ENCODE measurements around the gene PHLDA2. TPM values are rescaled to one million over a fixed set of nuclear protein-coding genes. Genes with fewer than 3 reads are reported as not detected.
"Not testable (repeated sequence)": the region's sequence is repeated elsewhere in the genome, so short reads cannot be mapped to it uniquely, and the experiment has no call there.

PHLDA2 gene
- total and polyA plus RNA-seq, 8 donors, result 0.16 to 9.0 (median 2.6) TPM

DNA sequence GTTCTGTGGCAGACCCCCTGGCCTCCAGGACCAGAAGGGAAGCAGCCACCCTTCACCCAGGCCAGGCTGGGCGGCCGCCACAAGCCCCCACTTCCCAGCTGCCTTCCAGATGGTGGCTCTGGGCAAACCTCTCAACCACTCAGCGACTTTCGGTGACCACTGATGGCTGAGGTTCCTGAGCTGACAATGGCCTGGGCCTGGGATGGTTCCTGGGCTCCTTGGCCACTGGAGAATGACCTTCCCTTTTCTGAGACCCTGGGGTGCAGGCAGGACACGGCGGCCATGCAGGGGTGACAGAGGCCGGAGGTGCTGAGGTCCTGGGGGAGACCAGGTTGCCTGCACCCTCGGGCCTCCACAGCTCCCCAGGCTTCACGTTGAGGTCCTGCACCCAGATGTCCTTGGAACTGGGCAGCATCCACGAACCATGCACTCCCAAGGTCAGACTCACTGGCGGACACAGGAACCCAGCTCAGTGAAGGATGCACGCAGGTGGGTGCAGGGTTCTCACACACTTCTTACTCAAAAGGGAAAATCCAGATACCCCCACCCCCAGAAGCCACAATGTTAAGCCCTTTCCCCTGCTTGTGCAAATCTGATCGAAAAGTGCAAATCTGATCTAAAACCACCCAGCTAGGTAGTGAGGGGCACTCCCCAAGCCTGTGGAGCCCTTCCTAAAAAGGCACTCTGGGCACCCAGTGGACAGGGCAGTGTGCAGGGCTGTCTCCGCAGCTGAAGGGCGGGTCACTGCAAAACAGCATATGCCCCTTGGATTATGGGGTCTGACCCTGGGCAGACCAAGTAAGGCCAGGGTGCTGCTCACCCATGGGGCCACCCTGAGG lies 13.9 kb upstream of the PHLDA2 start:
- TF ChIP-seq, protein P1, sequence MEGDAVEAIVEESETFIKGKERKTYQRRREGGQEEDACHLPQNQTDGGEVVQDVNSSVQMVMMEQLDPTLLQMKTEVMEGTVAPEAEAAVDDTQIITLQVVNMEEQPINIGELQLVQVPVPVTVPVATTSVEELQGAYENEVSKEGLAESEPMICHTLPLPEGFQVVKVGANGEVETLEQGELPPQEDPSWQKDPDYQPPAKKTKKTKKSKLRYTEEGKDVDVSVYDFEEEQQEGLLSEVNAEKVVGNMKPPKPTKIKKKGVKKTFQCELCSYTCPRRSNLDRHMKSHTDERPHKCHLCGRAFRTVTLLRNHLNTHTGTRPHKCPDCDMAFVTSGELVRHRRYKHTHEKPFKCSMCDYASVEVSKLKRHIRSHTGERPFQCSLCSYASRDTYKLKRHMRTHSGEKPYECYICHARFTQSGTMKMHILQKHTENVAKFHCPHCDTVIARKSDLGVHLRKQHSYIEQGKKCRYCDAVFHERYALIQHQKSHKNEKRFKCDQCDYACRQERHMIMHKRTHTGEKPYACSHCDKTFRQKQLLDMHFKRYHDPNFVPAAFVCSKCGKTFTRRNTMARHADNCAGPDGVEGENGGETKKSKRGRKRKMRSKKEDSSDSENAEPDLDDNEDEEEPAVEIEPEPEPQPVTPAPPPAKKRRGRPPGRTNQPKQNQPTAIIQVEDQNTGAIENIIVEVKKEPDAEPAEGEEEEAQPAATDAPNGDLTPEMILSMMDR (IDR thresholded peaks at IDR 0.05), result no peak
- no peak for DNase-seq
- WGBS, 2 donors, result 70 to 77% methylated on average over 14 to 15 of the region's 15 CpGs
- Histone ChIP-seq H3K36me3 (peaks cover 0 to 12% (median 0%) of the 10 kb centered on the region in 3 donors), H3K4me1 (peaks cover 8 to 18% (median 12%) of the 10 kb centered on the region in 3 donors), H3K9me3 (no peaks in the 10 kb centered on the region), H3K27ac (no peak overlapping the region), H3K27me3 (no peaks in the 10 kb centered on the region), H3K4me3 (no peak overlapping the region)
- ATAC-seq, result no peak
- no peak for FAIRE-seq
- intact Hi-C loops (cut with DNase I), result no loop called here

DNA sequence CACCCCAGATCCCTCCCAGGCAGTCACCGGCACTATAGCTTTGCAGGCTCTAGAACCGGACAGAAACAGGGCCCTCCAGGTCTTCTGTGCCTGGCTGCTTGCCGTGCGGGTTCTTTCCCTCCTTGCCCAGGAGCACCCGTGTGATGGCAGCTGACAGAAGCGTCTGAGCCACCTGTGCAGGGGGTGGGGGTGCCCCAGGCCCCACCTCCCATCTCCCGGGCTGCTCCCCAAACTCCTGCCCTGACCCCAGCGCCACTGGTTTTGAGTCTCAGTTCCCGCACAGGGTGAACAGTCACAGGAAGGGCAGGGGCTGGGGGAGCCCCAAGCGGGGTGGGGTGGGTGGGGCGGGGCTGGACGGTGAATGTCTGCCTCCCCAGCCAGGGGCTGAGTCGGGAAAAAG lies 13.2 kb upstream of the PHLDA2 start:
- Histone ChIP-seq H3K36me3 (peaks cover 0 to 6% (median 0%) of the 10 kb centered on the region in 3 donors), H3K4me3 (no peak overlapping the region), H3K9me3 (no peaks in the 10 kb centered on the region), H3K27ac (no peak overlapping the region), H3K27me3 (no peaks in the 10 kb centered on the region), H3K4me1 (peaks cover 8 to 18% (median 12%) of the 10 kb centered on the region in 3 donors)
- ATAC-seq, result no peak
- no peak for DNase-seq
- TF ChIP-seq, protein P1 (IDR thresholded peaks at IDR 0.05), result no peak
- no peak for FAIRE-seq
- intact Hi-C loops (cut with DNase I), result no loop called here
- WGBS, 2 donors, result 76 to 77% methylated on average over 12 to 13 of the region's 13 CpGs

DNA sequence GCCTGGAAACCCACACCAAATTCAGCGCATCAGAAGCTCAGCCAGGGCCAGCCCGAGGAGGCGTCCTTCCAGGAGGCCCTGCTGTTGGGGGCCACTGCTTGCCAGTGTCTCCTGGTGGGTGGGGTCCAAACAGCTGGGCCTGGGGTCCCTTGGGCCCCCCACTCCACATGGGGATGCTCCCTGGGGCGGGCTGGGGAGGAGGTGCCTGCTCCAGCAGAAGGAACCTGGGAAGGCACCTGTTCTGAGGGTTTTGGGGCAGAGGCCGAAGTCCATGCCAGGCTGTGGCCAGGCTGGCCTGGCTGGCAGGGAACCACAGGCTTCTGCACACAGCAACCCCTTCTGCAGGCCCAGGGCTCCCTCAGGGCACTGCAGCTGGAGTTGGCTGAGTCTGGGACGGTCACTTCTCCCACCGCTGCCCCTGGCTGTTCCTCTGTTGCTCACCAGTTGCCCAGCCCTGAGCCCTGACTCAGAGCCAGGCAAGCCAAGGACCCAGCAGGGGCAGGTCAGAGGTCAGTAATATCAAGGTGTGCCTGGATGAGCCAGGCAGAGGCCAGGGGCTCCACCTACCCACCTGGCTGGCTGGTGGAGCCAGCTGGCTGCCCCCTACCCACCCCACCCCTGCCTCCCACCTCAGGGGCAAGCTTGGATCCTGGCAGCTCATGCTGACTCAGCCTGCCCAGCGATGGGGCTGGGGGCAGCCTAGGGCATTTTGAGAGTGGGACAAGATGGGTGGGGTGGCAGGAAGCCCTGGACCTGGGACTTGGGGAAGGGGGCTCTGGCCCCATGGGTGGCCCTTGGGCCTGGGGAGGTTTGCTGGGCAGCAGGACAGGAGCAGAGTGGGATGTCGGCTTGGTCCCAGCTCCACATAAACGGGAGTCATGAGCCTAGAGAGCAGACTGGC lies 12.0 kb upstream of the PHLDA2 start:
- intact Hi-C loops (cut with DNase I), result no loop called here
- peaks cover 8 to 18% (median 12%) of the 10 kb centered on the region in 3 donors for H3K4me1 ChIP-seq
- H3K27ac ChIP-seq, result peak overlapping the region in 2 of 4 donors; percentile 35 to 51
- no peak for FAIRE-seq
- TF ChIP-seq, protein P1 (IDR thresholded peaks at IDR 0.05), result no peak
- peak; percentile 52 to 76 (median 61) for ATAC-seq
- peaks cover 0 to 5% (median 0%) of the 10 kb centered on the region in 3 donors for H3K36me3 ChIP-seq
- no peak overlapping the region for H3K4me3 ChIP-seq
- no peaks in the 10 kb centered on the region for H3K9me3 ChIP-seq
- peak; percentile 46 to 88 (median 66) for DNase-seq
- WGBS, 2 donors, result 30 to 32% methylated on average over 9 to 10 of the region's 10 CpGs
- no peaks in the 10 kb centered on the region for H3K27me3 ChIP-seq

DNA sequence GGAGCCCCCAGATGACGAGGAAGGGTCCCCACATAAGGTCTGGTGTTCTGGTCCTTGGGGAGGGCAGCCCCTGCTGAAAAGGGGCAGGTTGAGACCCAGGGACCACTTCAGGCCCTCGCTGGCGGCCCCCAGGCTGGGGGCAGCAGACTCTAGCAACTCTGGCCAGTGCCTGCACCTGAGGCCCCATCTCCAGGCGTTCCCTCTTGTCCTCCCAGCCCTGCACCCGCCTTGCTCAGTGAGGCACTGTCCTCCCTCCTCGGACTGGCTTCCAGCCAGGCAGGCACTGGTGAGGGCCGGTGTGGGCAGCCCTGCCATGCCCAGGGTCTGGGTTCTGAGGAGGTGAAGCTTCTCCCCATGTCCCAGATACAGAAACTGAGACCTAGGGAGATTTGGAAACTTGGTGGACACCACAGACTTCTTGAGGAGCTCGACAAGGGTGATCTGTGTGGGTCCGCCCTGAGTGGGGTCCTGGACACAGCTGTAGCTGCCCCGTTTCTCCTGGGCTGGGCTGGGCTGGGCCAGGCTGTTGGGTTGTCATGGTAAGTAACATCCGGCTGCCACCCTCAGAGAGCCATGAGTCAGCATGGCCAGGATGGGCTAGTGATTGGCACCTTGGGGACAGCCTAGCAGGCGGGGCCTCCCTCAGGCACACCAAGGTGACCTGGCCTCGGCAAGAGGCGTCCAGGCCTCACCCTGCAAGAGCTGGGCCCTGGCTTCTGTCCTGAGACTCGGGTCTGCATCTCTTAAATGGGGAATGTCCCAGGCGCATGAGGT lies 11.1 kb upstream of the PHLDA2 start:
- peak; percentile 45 to 65 (median 50) for ATAC-seq
- 62 to 69% methylated on average over 14 to 16 of the region's 16 CpGs for WGBS, 2 donors
- Histone ChIP-seq H3K9me3 (no peaks in the 10 kb centered on the region), H3K36me3 (peaks cover 0 to 5% (median 0%) of the 10 kb centered on the region in 3 donors), H3K27me3 (no peaks in the 10 kb centered on the region), H3K4me1 (peaks cover 5 to 11% (median 8%) of the 10 kb centered on the region in 3 donors), H3K27ac (peak overlapping the region in 3 of 4 donors; percentile 14 to 51 (median 35)), H3K4me3 (no peak overlapping the region)
- DNase-seq, result peak in 2 of 6 donors; percentile 58 to 61
- TF ChIP-seq, protein P1 (IDR thresholded peaks at IDR 0.05), result no peak
- no peak for FAIRE-seq
- intact Hi-C loops (cut with DNase I), result no loop called here

DNA sequence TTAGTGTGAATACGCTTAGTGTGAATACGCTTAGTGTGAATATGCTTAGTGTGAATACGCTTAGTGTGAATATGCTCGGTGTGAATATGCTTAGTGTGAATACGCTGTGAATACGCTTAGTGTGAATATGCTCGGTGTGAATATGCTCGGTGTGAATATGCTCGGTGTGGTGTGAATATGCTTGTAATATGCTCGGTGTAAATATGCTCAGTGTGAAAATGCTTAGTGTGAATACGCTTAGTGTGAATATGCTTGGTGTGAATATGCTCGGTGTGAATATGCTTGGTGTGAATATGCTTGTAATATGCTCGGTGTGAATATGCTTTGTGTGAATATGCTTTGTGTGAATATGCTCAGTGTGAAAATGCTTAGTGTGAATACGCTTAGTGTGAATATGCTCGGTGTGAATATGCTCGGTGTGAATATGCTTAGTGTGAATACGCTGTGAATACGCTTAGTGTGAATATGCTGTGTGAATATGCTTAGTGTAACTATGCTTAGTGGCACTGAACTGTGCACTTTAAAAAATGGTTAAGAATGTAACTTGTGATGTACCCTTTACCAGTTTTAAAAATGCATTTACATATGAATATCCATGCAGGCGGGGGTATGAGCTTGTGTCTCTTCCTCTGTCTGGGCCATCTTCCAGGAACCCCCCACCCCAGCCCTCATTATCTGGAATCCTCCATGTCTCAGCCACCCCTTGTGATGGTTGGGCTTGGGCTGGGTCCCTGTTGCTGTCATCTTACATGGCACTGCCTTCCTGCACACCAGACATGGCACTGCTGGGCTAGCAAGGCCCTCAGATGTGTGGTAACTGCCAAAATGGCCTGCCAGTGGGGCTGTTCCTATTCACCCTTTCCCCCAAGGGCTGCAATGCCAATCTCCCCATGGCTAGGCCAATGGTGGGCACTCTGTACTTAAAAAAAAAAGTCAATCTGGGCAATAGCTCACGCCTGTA lies 9.5 kb upstream of the PHLDA2 start:
- H3K27me3 ChIP-seq; H3K4me3 ChIP-seq; H3K27ac ChIP-seq; FAIRE-seq; H3K36me3 ChIP-seq; H3K9me3 ChIP-seq; intact Hi-C loops (cut with DNase I); DNase-seq; ATAC-seq: not testable (repeated sequence)
- WGBS, 2 donors, result 90% methylated on average over 20 of the region's 20 CpGs
- peaks cover 5 to 11% (median 8%) of the 10 kb centered on the region in 3 donors for H3K4me1 ChIP-seq

DNA sequence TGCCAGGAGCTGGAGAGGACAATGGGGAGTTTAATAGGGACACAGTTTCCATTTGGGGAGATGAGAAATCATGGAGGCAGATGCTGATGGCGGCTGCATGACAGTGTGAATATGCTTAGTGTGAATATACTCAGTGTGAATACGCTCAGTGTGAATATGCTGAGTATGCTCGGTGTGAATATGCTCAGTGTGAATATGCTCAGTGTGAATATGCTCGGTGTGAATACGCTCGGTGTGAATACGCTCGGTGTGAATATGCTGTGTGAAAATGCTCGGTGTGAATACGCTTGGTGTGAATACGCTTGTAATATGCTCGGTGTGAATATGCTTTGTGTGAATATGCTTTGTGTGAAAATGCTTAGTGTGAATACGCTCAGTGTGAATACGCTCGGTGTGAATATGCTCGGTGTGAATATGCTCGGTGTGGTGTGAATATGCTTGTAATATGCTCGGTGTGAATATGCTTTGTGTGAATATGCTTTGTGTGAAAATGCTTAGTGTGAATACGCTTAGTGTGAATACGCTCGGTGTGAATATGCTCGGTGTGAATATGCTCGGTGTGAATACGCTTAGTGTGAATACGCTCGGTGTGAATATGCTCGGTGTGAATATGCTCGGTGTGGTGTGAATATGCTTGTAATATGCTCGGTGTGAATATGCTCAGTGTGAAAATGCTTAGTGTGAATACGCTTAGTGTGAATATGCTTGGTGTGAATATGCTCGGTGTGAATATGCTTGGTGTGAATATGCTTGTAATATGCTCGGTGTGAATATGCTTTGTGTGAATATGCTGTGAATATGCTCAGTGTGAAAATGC lies 8.6 kb upstream of the PHLDA2 start:
- H3K4me3 ChIP-seq; DNase-seq; H3K36me3 ChIP-seq; ATAC-seq; intact Hi-C loops (cut with DNase I); H3K27me3 ChIP-seq; H3K9me3 ChIP-seq; FAIRE-seq; H3K27ac ChIP-seq: not testable (repeated sequence)
- WGBS, 2 donors, result 90 to 91% methylated on average over 31 of the region's 32 CpGs
- H3K4me1 ChIP-seq, result peaks cover 5 to 11% (median 8%) of the 10 kb centered on the region in 3 donors
